GM18951 (cell line): Measurements from ENCODE around the gene TACR1.
"Not testable (repeated sequence)": the region's sequence is repeated elsewhere in the genome, so short reads cannot be mapped to it uniquely, and the experiment has no call there.

ENCODE experiments used
- POLR2A ChIP-seq: IDR thresholded peaks from 4 replicates; pipeline ENCODE4 v1.6.1; 2011; ENCODE audit warnings: mild to moderate bottlenecking; ENCODE audit not compliant: insufficient read length, insufficient read depth; ENCODE audit errors: extremely low read depth
- in situ Hi-C: fragments of 300-500 bp; cut with MboI; formaldehyde crosslinking; loops from one replicate; pipeline ENCODE4 v1.12.0; 2022; ENCODE audit warnings: low sequenced_read_pairs, mixed read lengths, inconsistent platforms; ENCODE audit not compliant: unreplicated experiment

Gene TACR1

DNA sequence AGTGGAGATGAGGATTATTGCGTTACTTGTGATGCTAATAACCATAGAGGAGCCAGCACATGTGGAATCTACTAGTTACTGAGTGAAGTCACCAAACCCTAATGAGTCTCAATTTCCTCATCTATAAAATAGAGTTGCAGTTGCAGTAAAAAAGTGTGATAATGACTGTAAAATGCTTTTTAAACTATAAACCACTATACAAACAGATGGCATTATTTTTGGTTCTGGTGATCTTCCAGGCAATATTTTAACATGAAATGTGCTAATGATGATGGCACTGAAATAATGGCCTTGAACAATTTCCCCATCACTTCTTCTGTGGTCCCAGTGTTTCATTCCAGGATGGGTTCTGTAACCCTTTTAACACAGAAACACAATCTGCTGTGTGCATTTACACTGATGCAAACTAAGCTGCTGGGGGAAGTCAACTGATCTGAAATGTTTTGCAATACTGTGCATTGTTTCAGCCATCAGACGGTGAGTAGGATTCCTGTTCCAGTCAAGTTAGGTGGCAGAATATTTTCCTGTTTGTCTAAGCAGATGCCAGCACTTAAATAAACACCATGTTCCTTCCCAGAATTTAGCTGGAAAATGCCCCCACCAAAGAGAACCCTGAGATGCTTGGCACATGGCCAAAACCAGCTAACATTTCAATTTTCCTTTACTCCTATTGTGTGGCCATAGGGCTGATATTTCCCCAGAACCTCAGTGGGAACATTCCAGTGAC is 52.6 kb downstream of the TACR1 start:
- in situ Hi-C loops: no loop called here
- no peak for TF ChIP-seq POLR2A

DNA sequence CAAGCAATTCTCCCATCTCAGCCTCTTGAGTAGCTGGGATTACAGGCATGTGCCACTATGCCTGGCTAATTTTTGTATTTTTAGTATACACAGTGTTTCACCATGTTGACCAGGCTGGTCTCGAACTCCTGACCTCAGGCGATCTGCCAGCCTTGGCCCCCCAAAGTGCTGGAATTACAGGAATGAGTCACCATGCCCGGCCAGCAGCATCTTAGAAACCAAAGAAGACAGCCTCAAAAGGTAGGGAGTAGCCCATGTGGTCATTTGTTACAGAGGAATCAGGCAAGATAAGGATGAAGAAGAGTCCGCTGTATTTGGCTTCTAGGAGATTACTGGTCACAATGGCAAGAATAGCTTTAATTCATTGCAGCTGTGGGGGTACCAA is 53.1 kb downstream of the TACR1 start:
- in situ Hi-C loops: not testable (repeated sequence)

DNA sequence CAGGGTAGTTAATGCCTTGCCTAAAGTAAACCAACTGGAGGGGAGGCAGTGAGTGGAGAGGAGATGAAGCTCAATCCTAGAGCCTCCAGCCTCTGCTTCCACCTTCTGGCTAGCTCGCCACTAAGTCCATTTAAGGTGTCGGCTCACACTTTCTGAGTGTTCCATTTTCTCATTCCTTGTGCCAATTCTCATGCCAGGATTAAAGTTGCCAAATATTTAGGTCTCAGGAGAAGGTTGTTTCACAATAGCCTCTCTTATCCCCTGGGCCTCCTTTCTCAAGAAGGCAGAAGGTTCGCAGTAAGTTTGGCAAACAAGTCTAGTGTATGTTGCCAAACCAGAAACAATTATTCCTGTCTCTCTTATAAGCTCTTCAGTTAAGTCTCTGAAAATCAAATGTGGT is 57.2 kb downstream of the TACR1 start:
- in situ Hi-C loops: no loop called here
- TF ChIP-seq POLR2A: no peak

DNA sequence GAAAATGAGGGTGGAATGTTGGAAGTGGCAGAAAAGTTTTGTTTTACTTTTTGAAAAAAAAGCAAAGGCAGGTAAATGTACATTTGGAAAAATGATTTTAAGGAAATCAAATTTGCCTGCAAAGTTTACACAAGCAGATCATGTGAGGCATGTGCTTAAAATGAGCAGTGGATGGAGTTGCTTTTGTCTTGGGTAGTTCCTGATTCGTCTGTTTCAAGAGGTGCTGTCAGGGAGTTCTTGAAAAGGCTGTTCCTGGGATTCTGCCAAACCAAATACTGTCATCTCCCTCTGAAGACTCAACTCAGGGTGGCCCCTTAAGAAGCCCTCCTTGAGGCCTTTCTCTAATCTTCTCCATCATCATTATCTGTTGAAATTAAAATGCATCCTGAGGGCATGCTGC is 59.0 kb downstream of the TACR1 start:
- no peak for TF ChIP-seq POLR2A
- in situ Hi-C loops: no loop called here

DNA sequence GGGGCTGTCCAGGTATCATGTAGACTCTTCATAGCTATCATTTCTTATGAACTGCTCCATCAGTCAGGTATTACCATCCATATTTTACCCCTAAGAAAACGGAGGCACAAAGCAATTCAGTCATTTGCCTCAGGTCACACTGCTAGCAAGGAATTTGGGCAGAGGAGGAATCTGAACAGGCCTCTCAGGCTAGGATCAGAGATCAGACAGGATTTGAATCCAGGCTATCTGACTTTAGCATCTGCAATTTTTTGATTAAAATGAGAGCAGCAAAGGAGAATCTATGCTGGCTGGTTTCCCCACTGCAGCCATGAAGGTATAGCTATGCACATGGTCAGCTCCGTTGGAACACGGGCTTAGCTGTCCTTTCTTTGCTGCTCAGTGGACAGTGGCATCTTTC is 60.1 kb downstream of the TACR1 start:
- TF ChIP-seq POLR2A: no peak
- in situ Hi-C loops: no loop called here

DNA sequence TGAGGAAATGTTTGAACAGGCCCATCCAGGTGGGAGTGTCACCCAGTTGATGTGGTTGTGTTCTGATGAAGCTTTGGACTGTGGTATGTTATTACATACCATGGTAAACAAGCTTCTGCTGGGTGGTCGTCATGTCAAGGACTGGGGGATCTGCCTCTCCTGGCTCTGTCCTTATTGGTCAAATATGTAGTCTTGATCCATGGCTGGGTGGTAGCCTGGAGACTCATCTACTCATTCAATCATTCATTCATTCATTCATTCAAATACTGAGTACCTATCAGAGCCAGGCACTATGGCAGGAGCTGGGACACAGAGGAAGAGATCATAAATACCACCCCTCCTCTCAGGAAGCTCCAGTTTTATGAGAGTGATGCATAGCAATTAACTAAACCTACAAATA is 60.8 kb downstream of the TACR1 start:
- in situ Hi-C loops: no loop called here
- no peak for TF ChIP-seq POLR2A

DNA sequence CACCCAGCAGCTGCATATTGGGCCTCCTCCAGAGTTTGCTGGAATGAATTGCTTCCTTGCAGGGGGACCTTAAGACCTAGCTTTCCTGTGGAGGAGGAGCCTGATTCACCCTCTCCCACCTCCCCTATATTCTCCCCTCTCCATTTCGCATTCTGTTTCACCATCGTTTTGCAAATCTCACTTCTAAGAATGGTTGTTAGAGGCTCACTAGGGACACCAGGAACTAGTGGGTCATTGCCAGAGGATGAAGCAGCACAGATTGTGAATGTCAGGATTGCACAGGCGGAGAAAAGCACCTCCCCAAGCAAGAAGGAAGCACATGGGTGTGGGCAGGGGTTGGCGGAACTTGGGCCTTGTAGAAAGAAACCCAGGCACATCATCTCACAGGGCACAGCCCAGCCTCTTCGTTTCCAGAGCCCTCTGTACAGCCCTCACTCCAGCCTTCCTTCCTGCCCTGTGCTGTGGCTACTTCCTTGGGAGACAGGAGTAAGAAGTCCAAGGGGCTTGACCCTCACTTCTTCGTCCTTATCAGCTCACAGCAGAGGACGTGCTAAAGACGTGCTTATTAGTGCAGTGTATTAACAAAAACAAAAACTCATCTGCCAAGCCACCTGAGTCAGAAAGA is 63.4 kb downstream of the TACR1 start:
- in situ Hi-C loops: no loop called here
- no peak for TF ChIP-seq POLR2A

DNA sequence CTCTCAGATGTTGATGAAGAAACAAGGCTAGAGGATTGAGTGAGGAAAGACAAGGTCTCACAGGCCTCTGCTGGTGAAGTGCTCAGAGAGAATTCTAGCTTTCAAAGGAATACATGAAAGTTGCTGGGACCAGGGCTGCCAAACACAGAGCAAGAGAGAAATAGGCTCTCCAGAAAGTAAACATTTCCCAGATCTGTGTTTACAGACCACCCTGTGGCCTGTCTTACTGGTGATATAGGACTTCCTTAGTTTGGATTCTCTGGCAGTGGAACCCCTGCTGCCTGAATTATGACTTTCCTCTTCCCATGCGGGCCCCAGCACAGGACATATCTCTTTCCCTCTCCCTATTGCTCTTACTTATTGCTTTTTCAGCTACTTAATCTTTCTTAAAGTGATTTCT is 64.5 kb downstream of the TACR1 start:
- no peak for TF ChIP-seq POLR2A
- in situ Hi-C loops: no loop called here

DNA sequence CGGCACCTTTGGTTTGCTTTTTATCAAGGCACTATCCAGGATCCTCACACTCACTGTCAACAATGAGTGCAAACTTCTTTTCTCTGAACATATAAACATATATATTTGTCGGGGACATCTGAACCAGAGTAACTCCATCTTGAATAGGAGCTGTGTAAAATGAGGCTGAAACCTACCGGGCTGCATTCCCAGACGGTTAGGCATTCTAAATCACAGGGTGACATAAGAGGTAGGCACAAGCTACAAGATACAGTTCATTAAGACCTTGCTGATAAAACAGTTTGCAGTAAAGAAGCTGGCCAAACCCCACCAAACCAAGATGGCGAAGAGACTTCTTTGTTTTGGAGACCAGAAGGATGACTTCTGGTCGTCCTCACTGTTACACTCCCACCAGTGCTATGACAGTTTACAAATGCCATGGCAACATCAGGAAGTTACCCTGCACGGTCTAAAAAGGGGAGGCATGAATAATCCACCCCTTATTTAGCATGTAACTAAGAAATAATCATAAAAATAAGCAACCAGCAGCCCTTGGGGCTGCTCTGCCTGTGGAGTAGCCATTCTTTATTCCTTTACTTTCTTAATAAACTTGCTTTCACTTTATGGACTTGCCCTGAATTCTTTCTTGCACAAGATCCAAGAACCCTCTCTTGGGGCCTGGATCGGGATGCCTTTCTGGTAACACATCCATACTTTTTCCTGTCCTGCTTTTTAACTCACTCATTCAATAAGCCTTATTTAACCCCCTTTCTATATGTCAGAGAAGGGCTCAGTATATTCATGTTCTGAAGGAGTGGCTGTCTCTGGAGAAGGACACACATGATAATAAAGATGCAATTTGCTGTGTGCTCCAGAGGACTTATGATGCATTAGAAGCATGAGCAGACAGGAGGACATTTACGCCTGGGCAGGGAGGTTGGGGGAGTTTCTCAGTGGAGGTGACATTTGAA is 65.4 kb downstream of the TACR1 start:
- in situ Hi-C loops: no loop called here
- TF ChIP-seq POLR2A: no peak

DNA sequence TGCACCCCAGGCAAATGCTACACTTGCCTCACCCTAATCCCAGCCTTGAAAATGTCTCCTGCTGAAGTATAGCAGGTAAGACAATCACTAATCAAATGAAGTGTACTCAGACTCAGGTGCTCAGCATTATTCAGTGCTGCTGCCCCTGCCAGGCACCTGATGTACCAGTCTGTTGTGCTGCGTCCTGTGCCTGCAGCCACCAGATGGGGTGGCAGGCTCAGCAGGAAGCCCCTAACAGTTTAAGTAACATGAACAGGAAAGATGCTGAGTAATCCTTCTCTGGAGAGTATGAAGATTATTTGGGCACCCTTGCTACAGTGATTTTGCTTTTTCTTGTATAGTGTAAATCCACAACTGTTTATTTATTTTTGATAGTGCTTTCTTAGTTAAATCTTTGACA is 69.1 kb downstream of the TACR1 start:
- in situ Hi-C loops: no loop called here
- no peak for TF ChIP-seq POLR2A

DNA sequence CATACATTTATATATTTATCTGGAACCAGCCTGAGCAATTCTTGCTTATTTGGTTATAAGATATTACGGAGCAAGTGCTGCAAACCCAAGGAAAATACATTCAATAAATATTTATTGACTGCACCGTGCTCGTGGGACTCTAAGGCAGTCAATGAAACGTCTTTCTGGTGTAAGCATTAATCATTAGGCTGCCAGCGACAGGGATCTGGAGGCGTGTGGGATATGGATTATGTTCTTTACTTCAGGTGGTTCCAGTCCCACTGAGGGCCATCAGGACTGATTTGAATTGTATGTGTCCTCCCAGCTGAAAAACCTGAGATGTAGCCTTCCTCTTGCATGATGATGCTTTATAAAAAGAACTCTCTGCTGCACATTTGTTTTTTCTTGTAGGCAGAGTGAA is 75.4 kb downstream of the TACR1 start:
- in situ Hi-C loops: no loop called here

DNA sequence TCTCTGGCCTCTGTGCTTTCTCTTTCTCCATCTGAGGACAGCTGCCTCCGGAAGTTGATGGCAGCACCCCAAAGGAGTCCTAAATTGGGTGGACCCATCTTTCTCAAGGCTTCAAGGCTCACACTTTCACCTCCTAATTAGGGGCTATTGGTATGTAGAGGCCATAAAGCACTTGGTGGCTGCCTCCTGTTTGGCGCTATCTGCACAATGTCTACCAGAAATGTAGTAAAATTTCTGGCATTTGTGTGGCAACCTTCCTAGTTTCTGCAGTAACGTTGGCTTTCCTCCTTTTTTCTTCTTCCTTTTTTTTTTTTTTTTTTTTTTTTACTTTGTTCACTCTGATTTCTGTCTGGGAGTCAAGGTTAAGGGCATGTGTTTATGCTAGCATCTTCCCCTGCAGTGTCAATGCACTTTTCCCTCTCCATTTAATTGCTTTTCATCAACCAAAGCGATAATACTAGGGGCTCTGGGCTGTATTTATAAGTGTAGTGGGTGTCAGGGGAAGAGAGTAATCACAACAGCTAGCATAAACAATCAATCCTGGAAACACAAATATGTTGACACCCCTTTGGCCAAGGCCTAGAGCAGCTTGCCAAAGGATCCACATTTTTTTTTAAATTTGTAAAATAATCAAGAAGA is 86.0 kb downstream of the TACR1 start:
- TF ChIP-seq POLR2A: no peak
- in situ Hi-C loops: no loop called here

More for the DNA sequence above, 75.4 kb downstream of the TACR1 start:
- no peak for TF ChIP-seq POLR2A

DNA sequence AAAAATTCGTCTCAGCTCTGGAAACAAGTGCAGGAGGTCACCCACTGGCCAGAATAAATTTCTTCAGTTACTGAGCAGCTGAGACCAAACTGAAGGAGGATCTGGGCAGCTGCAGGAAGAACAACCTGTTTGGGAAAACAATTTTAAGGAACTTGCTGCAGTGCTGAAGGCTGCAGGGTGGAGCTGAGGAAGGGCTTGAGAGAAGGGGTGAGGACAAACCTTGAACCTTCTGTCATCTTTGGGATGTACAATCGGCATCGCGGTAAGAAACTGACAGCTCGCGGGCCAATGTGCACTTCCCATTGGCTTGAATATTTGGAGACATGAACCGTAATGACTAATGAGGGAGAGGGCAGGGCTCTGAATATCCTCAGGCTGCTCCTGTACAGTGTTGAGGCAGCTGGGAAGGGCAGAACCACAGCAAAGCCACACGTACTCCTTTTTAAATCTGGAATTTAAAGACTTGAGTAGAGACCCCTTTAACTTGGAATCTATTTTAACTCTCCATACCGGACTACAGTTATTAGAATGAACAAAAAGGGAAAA is 90.3 kb downstream of the TACR1 start:
- in situ Hi-C loops: no loop called here

More for the DNA sequence above, 90.3 kb downstream of the TACR1 start:
- no peak for TF ChIP-seq POLR2A
